MM.1S (cell line): Measurements from ENCODE around the gene ACSL6.

Experiments used
- EZH2 ChIP-seq: fragments of 300-600 bp; sonication (generic); optimal IDR thresholded peaks from 2 replicates; pipeline ENCODE3; 2017; ENCODE audit warnings: low read depth, mild to moderate bottlenecking, antibody characterized with exemption, low read length, mixed read lengths
- TF ChIP-seq, protein P1 (sequence below): fragments of 300-600 bp; sonication (generic); IDR thresholded peaks from 2 replicates; pipeline ENCODE4 v1.5.1; 2016; ENCODE audit warnings: antibody characterized with exemption, low read length, mixed read lengths

GRCh38 chr5:131968396-131968954, 43.0 kb downstream of the ACSL6 start:
- TF ChIP-seq, protein P1, sequence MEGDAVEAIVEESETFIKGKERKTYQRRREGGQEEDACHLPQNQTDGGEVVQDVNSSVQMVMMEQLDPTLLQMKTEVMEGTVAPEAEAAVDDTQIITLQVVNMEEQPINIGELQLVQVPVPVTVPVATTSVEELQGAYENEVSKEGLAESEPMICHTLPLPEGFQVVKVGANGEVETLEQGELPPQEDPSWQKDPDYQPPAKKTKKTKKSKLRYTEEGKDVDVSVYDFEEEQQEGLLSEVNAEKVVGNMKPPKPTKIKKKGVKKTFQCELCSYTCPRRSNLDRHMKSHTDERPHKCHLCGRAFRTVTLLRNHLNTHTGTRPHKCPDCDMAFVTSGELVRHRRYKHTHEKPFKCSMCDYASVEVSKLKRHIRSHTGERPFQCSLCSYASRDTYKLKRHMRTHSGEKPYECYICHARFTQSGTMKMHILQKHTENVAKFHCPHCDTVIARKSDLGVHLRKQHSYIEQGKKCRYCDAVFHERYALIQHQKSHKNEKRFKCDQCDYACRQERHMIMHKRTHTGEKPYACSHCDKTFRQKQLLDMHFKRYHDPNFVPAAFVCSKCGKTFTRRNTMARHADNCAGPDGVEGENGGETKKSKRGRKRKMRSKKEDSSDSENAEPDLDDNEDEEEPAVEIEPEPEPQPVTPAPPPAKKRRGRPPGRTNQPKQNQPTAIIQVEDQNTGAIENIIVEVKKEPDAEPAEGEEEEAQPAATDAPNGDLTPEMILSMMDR = no peak
- TF ChIP-seq EZH2 = no peak
